ENCODE data around the gene SLC26A3. TPM values are rescaled to one million over a fixed set of nuclear protein-coding genes. Genes with fewer than 3 reads are reported as not detected.

SLC26A3 gene
- total and polyA plus RNA-seq, 4 donors: under 0.01 to 0.49 (median 0.14) TPM

- no peaks in the 10 kb centered on the region for H3K4me1 ChIP-seq (ENCODE audit: control insufficient read depth in 4 of 4, insufficient read depth in 4 of 4, low read length in 3 of 4)
- WGBS: 89% methylated on average over 17 of the region's 18 CpGs
- TF ChIP-seq FOXA2 (IDR thresholded peaks at IDR 0.05): no peak
Observed at GRCh38 chr7:107847168-107847835, 44.3 kb upstream of the SLC26A3 start.

GRCh38 chr7:107846324-107846723 is 43.3 kb upstream of the SLC26A3 start:
- H3K9ac ChIP-seq (ENCODE audit: low read depth in 1 of 2, low read length in 2 of 2): no peak overlapping the region
- DNase-seq (ENCODE audit: low spot score): no peak
- no peaks in the 10 kb centered on the region for H3K27me3 ChIP-seq (ENCODE audit: control insufficient read depth in 4 of 4, insufficient read depth in 4 of 4, low read length in 3 of 4)
- no peaks in the 10 kb centered on the region for H3K4me1 ChIP-seq (ENCODE audit: control insufficient read depth in 4 of 4, insufficient read depth in 4 of 4, low read length in 3 of 4)
- H3K27ac ChIP-seq (ENCODE audit: low read depth in 1 of 2, low read length in 2 of 2): no peak overlapping the region
- no peak overlapping the region for H3K4me3 ChIP-seq (ENCODE audit: low read depth in 1 of 3, low read length in 3 of 3)
- no peaks in the 10 kb centered on the region for H3K36me3 ChIP-seq (ENCODE audit: control insufficient read depth in 4 of 4, insufficient read depth in 3 of 4, low read depth in 1 of 4, low read length in 3 of 4)
- TF ChIP-seq HNF4A (conservative IDR thresholded peaks at IDR 0.05) (no peak), RAD21 (IDR thresholded peaks at IDR 0.05) (no peak), MAX (IDR thresholded peaks at IDR 0.05) (no peak), ZBTB33 (IDR thresholded peaks at IDR 0.05) (no peak), REST (IDR thresholded peaks at IDR 0.05) (no peak), HNF4G (IDR thresholded peaks at IDR 0.05) (no peak)
- TF ChIP-seq, protein P1, sequence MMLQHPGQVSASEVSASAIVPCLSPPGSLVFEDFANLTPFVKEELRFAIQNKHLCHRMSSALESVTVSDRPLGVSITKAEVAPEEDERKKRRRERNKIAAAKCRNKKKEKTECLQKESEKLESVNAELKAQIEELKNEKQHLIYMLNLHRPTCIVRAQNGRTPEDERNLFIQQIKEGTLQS (IDR thresholded peaks at IDR 0.05): no peak
- H3K9me3 ChIP-seq (ENCODE audit: control insufficient read depth in 4 of 4, low read length in 3 of 4): no peaks in the 10 kb centered on the region

More at GRCh38 chr7:107847168-107847835, 44.3 kb upstream of the SLC26A3 start:
- no peak overlapping the region for H3K9ac ChIP-seq (ENCODE audit: low read depth in 1 of 2, low read length in 2 of 2)
- no peak overlapping the region for H3K4me3 ChIP-seq (ENCODE audit: low read depth in 1 of 3, low read length in 3 of 3)
- no peaks in the 10 kb centered on the region for H3K9me3 ChIP-seq (ENCODE audit: control insufficient read depth in 4 of 4, low read length in 3 of 4)
- H3K27me3 ChIP-seq (ENCODE audit: control insufficient read depth in 4 of 4, insufficient read depth in 4 of 4, low read length in 3 of 4): no peaks in the 10 kb centered on the region
- no peaks in the 10 kb centered on the region for H3K36me3 ChIP-seq (ENCODE audit: control insufficient read depth in 4 of 4, insufficient read depth in 3 of 4, low read depth in 1 of 4, low read length in 3 of 4)
- H3K27ac ChIP-seq (ENCODE audit: low read depth in 1 of 2, low read length in 2 of 2): no peak overlapping the region
- no peak for DNase-seq (ENCODE audit: low spot score)

DNA sequence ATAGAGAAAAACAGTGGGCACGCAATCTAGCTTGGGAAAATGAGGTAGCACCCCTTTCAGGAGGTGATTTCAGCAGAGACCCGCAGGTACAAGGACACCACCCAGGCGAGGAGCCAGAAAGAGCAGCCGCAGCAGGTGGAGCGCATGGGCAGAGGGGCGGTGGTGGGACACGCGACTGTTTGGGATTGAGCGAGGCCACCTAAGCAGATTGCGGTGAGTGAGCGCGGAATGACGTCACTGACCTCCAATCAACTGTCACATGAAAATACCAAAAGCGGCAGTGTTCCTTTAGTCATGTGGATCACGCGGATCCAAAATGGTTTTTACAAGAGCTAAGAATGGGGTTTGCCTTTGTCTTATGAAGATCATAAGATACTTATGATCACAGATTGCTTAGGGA is 40.2 kb upstream of the SLC26A3 start:
- Histone ChIP-seq H3K4me1 (ENCODE audit: control insufficient read depth in 4 of 4, insufficient read depth in 4 of 4, low read length in 3 of 4) (no peaks in the 10 kb centered on the region), H3K27ac (ENCODE audit: low read depth in 1 of 2, low read length in 2 of 2) (no peak overlapping the region), H3K27me3 (ENCODE audit: control insufficient read depth in 4 of 4, insufficient read depth in 4 of 4, low read length in 3 of 4) (no peaks in the 10 kb centered on the region), H3K36me3 (ENCODE audit: control insufficient read depth in 4 of 4, insufficient read depth in 3 of 4, low read depth in 1 of 4, low read length in 3 of 4) (no peaks in the 10 kb centered on the region), H3K4me3 (ENCODE audit: low read depth in 1 of 3, low read length in 3 of 3) (no peak overlapping the region), H3K9ac (ENCODE audit: low read depth in 1 of 2, low read length in 2 of 2) (no peak overlapping the region), H3K9me3 (ENCODE audit: control insufficient read depth in 4 of 4, low read length in 3 of 4) (no peaks in the 10 kb centered on the region)
- no peak for DNase-seq (ENCODE audit: low spot score)
- TF ChIP-seq ZBTB33 (IDR thresholded peaks at IDR 0.05) (no peak), EGR1 (IDR thresholded peaks at IDR 0.05; ENCODE audit: low read depth in 2 of 2) (no peak), CTCF (IDR thresholded peaks at IDR 0.05; ENCODE audit: low read depth, low read length, missing input control) (no peak), TAF1 (conservative IDR thresholded peaks at IDR 0.05) (no peak), REST (IDR thresholded peaks at IDR 0.05) (no peak)
- 90% methylated on average over 16 of the region's 16 CpGs for WGBS
